ENCODE data around the gene NRTN. TPM values are rescaled to one million over a fixed set of nuclear protein-coding genes. Genes with fewer than 3 reads are reported as not detected.
A peak's percentile ranks its signal among the peaks of the same experiment; 100 is the strongest.

NRTN gene
- total and polyA plus RNA-seq, 2 of the 13 experiments (the other 11 are each of a cell fraction or from before 2014, with no cell fraction given), result 4.1 to 5.3 TPM

- TF ChIP-seq HNF1B (CRISPR knock-in tag; IDR thresholded peaks at IDR 0.05) (peak; percentile 84), ZNF703 (CRISPR knock-in tag; IDR thresholded peaks at IDR 0.05; ENCODE audit: borderline replicate concordance) (no peak; the same call in 1 of the 2 replicates), ZNF556 (CRISPR knock-in tag; IDR thresholded peaks at IDR 0.05; ENCODE audit: borderline replicate concordance) (peak; percentile 78; the same call in 1 of the 2 replicates), TOPORS (CRISPR knock-in tag; IDR thresholded peaks at IDR 0.05) (no peak), ZSCAN30 (CRISPR knock-in tag; IDR thresholded peaks at IDR 0.05) (no peak), ZNF33A (CRISPR knock-in tag; IDR thresholded peaks at IDR 0.05; ENCODE audit: borderline replicate concordance) (peak; percentile 53; the same call in 1 of the 2 replicates), HOXA9 (CRISPR knock-in tag; IDR thresholded peaks at IDR 0.05; ENCODE audit: borderline replicate concordance) (peak; percentile 56; the same call in 1 of the 2 replicates), LCORL (IDR thresholded peaks at IDR 0.05) (no peak), LCORL (CRISPR knock-in tag; IDR thresholded peaks at IDR 0.05) (peak; percentile 98), HOXA5 (CRISPR knock-in tag; IDR thresholded peaks at IDR 0.05) (peak; percentile 39; the same call in 1 of the 2 replicates), DZIP1 (CRISPR knock-in tag; IDR thresholded peaks at IDR 0.05) (no peak), RBM39 (IDR thresholded peaks at IDR 0.05; ENCODE audit: low read depth, low read length, poor library complexity, severe bottlenecking) (peak; percentile 84), DNMT1 (CRISPR knock-in tag; IDR thresholded peaks at IDR 0.05) (peak; percentile 27; the same call in 1 of the 2 replicates), ZNF775 (CRISPR knock-in tag; IDR thresholded peaks at IDR 0.05; ENCODE audit: borderline replicate concordance) (no peak), SNAPC2 (CRISPR knock-in tag; IDR thresholded peaks at IDR 0.05) (peak; percentile 36; the same call in 1 of the 2 replicates), SALL2 (CRISPR knock-in tag; IDR thresholded peaks at IDR 0.05) (no peak), ZNF552 (CRISPR knock-in tag; IDR thresholded peaks at IDR 0.05; ENCODE audit: borderline replicate concordance) (0 out of 2 replicates have a peak, but pooled peaks have one; percentile 28), RCOR2 (CRISPR knock-in tag; IDR thresholded peaks at IDR 0.05) (peak; percentile 65; the same call in 1 of the 2 replicates), IRF9 (CRISPR knock-in tag; IDR thresholded peaks at IDR 0.05; ENCODE audit: borderline replicate concordance) (peak; percentile 47; the same call in 1 of the 2 replicates), MZF1 (CRISPR knock-in tag; IDR thresholded peaks at IDR 0.05; ENCODE audit: borderline replicate concordance) (no peak), HMGXB4 (CRISPR knock-in tag; IDR thresholded peaks at IDR 0.05; ENCODE audit: borderline replicate concordance in 1 of 2, low read depth in 1 of 2) (peak; percentile 91 to 98; a peak in 3 of 4 replicates)
Observed at GRCh38 chr19:5803752-5804515, 933 bp upstream of the NRTN start (continued).
